Caco-2 (cell line): Measurements from ENCODE around the gene HAPLN2. TPM values are rescaled to one million over a fixed set of nuclear protein-coding genes. Genes with fewer than 3 reads are reported as not detected.

Source experiments
- BruUV-seq: library from RNA; stranded (reverse); fragments of 400-500 nt; replicated peaks from 2 replicates; lab custom pipeline; 2021; lab: Mats Ljungman, UMichigan
- CTCF ChIA-PET: fragments of 300-600 bp; sonication (Branson Sonifier 250); formaldehyde crosslinking; loops from one replicate; lab custom pipeline; 2022; ENCODE audit warnings: antibody characterized with exemption; lab: Charles Lee
- POLR2A ChIA-PET: fragments of 300-600 bp; sonication (Branson Sonifier 250); formaldehyde crosslinking; loops from one replicate; lab custom pipeline; 2022; ENCODE audit warnings: antibody characterized with exemption; lab: Charles Lee
- DNase-seq, 2 experiments: peaks; one replicate each; pipeline versions ENCODE4 v3.0.0 to v3.0.0-alpha.2; 2020 to 2022
- H3K27me3 ChIP-seq: replicated peaks from 2 replicates; pipeline ENCODE4 v1.6.0; 2011; ENCODE audit warnings: low read length; ENCODE audit not compliant: control insufficient read depth, insufficient read depth
- H3K36me3 ChIP-seq: 2 replicates; pipeline ENCODE4 v1.5.1; 2011; ENCODE audit warnings: low read length; ENCODE audit not compliant: control insufficient read depth, insufficient read depth
- H3K4me1 ChIP-seq: fragments of 250-450 bp; sonication (Bioruptor Pico); 2 replicates; pipeline ENCODE4 v1.5.1; 2020; ENCODE audit warnings: mild to moderate bottlenecking
- H3K4me3 ChIP-seq: 2 replicates; pipeline ENCODE4 v1.5.1; 2011; ENCODE audit warnings: low read depth, mild to moderate bottlenecking, control low read depth, low read length
- H3K9me3 ChIP-seq: fragments of 250-450 bp; sonication (Bioruptor Pico); 2 replicates; pipeline ENCODE4 v1.5.1; 2020; ENCODE audit warnings: mild to moderate bottlenecking, moderate library complexity
- H3K27ac Mint-ChIP-seq: one replicate; pipeline ENCODE4 v1.8.0; 2022; ENCODE audit warnings: mixed read lengths; ENCODE audit not compliant: unreplicated experiment
- H3K27me3 Mint-ChIP-seq: one replicate; pipeline ENCODE4 v1.8.0; 2022; ENCODE audit warnings: mixed read lengths; ENCODE audit not compliant: insufficient read depth, unreplicated experiment
- H3K36me3 Mint-ChIP-seq: one replicate; pipeline ENCODE4 v1.8.0; 2022; ENCODE audit warnings: mild to moderate bottlenecking, mixed read lengths; ENCODE audit not compliant: insufficient read depth, unreplicated experiment
- H3K4me1 Mint-ChIP-seq: one replicate; pipeline ENCODE4 v1.8.0; 2022; ENCODE audit warnings: low read depth, mixed read lengths; ENCODE audit not compliant: unreplicated experiment
- H3K4me3 Mint-ChIP-seq: one replicate; pipeline ENCODE4 v1.8.0; 2022; ENCODE audit warnings: mild to moderate bottlenecking, moderate library complexity, mixed read lengths; ENCODE audit not compliant: unreplicated experiment
- H3K9me3 Mint-ChIP-seq: one replicate; pipeline ENCODE4 v1.8.0; 2022; ENCODE audit warnings: mixed read lengths; ENCODE audit not compliant: unreplicated experiment
- CTCF ChIP-seq, 2 experiments: fragments of 200-600 bp in 1 of 2; IDR thresholded peaks; 1 replicate in 1 of 2; 2 replicates in 1 of 2; pipeline versions ENCODE4 v1.5.1 to v1.8.0; 2011 to 2022; ENCODE audit warnings: antibody characterized with exemption in 1 of 2, control low read depth in 1 of 2, inconsistent platforms in 1 of 2, low read depth in 1 of 2, low read length in 1 of 2, mild to moderate bottlenecking in 1 of 2, moderate library complexity in 1 of 2; ENCODE audit not compliant: insufficient read depth in 1 of 2, severe bottlenecking in 1 of 2, unreplicated experiment in 1 of 2
- intact Hi-C: fragments of 100-400 bp; cut with micrococcal nuclease; formaldehyde crosslinking; loops from one replicate; pipeline ENCODE4 v1.10.0; 2022; ENCODE audit not compliant: unreplicated experiment
- total RNA-seq: library from RNA; stranded (reverse); gene quantifications from 2 replicates; pipeline ENCODE4 v1.2.3, GENCODE V29; 2022

Gene HAPLN2
- total RNA-seq, 1 experiment from 2014 or later: not detected

DNA sequence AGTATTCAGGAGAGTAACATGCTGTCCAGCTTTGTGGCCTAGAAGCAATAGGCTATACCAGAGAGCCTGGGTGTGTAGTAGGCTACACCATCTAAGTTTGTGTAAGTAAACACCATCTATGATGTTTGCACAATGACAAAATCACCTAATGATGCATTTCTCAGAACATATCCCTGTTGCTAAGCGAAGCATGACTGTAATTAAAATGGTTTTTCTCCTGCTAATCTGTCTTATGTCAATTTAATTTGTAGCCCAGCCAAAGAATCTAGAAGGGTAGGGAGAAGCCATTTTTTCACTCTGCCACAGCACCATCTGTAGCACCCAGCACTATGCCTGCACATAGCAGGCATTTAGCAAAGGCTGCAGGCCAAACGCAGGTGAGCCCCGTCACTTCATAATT, 41.7 kb upstream of the HAPLN2 start:
- Mint-ChIP-seq H3K4me1 (peaks cover 7% of the 10 kb centered on the region), H3K27ac (no peak overlapping the region), H3K9me3 (no peaks in the 10 kb centered on the region), H3K27me3 (no peaks in the 10 kb centered on the region), H3K36me3 (peaks cover 1% of the 10 kb centered on the region), H3K4me3 (no peak overlapping the region)
- Histone ChIP-seq H3K9me3 (no peaks in the 10 kb centered on the region), H3K27me3 (no peaks in the 10 kb centered on the region), H3K4me3 (no peak overlapping the region), H3K36me3 (no peaks in the 10 kb centered on the region), H3K4me1 (peaks cover 4% of the 10 kb centered on the region; the same call in 1 of the 2 replicates)
- TF ChIP-seq CTCF (IDR thresholded peaks at IDR 0.05; ENCODE audit: insufficient read depth in 1 of 2, low read depth in 1 of 2, low read length in 1 of 2, severe bottlenecking in 1 of 2, unreplicated experiment in 1 of 2): no peak
- intact Hi-C loops: no loop called here
- CTCF ChIA-PET: interaction anchor here (0.7 to 1.0 kb wide), 2 partner anchors 14 to 112 kb away, joined by 3 to 4 read pairs; partner anchors contain the start of gene NAXE
- BruUV-seq: no TSS peak
- POLR2A ChIA-PET: interaction anchor here (0.6 kb wide), 1 partner anchor 41 kb away, joined by 5 read pairs; the partner anchor contains the start of gene HAPLN2
- no peak for DNase-seq

- Histone ChIP-seq H3K36me3 (no peaks in the 10 kb centered on the region), H3K4me1 (no peaks in the 10 kb centered on the region), H3K27me3 (no peaks in the 10 kb centered on the region), H3K4me3 (no peak overlapping the region), H3K9me3 (no peaks in the 10 kb centered on the region)
- TF ChIP-seq CTCF (IDR thresholded peaks at IDR 0.05; ENCODE audit: insufficient read depth in 1 of 2, low read depth in 1 of 2, low read length in 1 of 2, severe bottlenecking in 1 of 2, unreplicated experiment in 1 of 2): no peak
- DNase-seq: no peak
- Mint-ChIP-seq H3K4me1 (peaks cover 2% of the 10 kb centered on the region), H3K27me3 (no peaks in the 10 kb centered on the region), H3K4me3 (no peak overlapping the region), H3K36me3 (no peaks in the 10 kb centered on the region), H3K9me3 (no peaks in the 10 kb centered on the region), H3K27ac (no peak overlapping the region)
- intact Hi-C loops: no loop called here
- CTCF ChIA-PET: interaction anchor here (1.0 kb wide), 1 partner anchor 13 kb away, joined by 3 read pairs; the partner anchor contains the start of gene NAXE
- no TSS peak for BruUV-seq
- POLR2A ChIA-PET: no interaction called here
These were observed 41.2 kb upstream of the HAPLN2 start for GRCh38 chr1:156578055-156578454.

GRCh38 chr1:156579472-156579871, 39.7 kb upstream of the HAPLN2 start, which contains the start of gene TTC24:
TTC24 (plus strand) TSS chr1:156579723; CDS start chr1:156581365, 1,642 bp downstream.
- peak in 1 of 2 experiments; percentile 10 for DNase-seq
- H3K27me3 ChIP-seq: no peaks in the 10 kb centered on the region
- no peaks in the 10 kb centered on the region for H3K27me3 Mint-ChIP-seq
- H3K27ac Mint-ChIP-seq: no peak within 1 kb of the TSS
- H3K4me1 ChIP-seq: no peaks in the 10 kb centered on the region
- intact Hi-C loops: no loop called here
- H3K4me3 Mint-ChIP-seq: no peak within 1 kb of the TSS
- H3K9me3 ChIP-seq: no peaks in the 10 kb centered on the region
- H3K36me3 ChIP-seq: no peaks in the 10 kb centered on the region
- POLR2A ChIA-PET: no interaction called here
- no peak for TF ChIP-seq CTCF (IDR thresholded peaks at IDR 0.05; ENCODE audit: insufficient read depth in 1 of 2, low read depth in 1 of 2, low read length in 1 of 2, severe bottlenecking in 1 of 2, unreplicated experiment in 1 of 2)
- no peak within 1 kb of the TSS for H3K4me3 ChIP-seq
- H3K9me3 Mint-ChIP-seq: no peaks in the 10 kb centered on the region
- H3K4me1 Mint-ChIP-seq: no peaks in the 10 kb centered on the region
- no TSS peak for BruUV-seq
- no peaks in the 10 kb centered on the region for H3K36me3 Mint-ChIP-seq
- CTCF ChIA-PET: interaction anchor here (0.7 kb wide), 1 partner anchor 21 kb away, joined by 5 read pairs; no protein-coding TSS in a partner anchor
